ENCODE results near the gene TAF1.
A peak's percentile ranks its signal among the peaks of the same experiment; 100 is the strongest.

TAF1 gene

GRCh38 chrX:71514367-71515037 is 148.3 kb downstream of the TAF1 start:
- Histone ChIP-seq H3K9me3 (ENCODE audit: severe bottlenecking) (no peaks in the 10 kb centered on the region), H3K27ac (ENCODE audit: poor library complexity, severe bottlenecking) (no peak overlapping the region), H3K27me3 (ENCODE audit: insufficient read depth, poor library complexity, severe bottlenecking) (no peaks in the 10 kb centered on the region), H3K36me3 (ENCODE audit: low read depth) (no peaks in the 10 kb centered on the region), H3K4me1 (ENCODE audit: insufficient read depth, poor library complexity, severe bottlenecking) (no peaks in the 10 kb centered on the region), H3K4me3 (ENCODE audit: severe bottlenecking) (no peak overlapping the region)
- TF ChIP-seq CTCF (IDR thresholded peaks at IDR 0.05; ENCODE audit: poor library complexity, severe bottlenecking) = no peak
- DNase-seq (ENCODE audit: low spot score) (no peak), ATAC-seq (ENCODE audit: low read depth) (no peak)

- DNase-seq (ENCODE audit: low spot score) (no peak), ATAC-seq (ENCODE audit: low read depth) (0 out of 3 replicates have a peak, but pooled peaks have one; percentile 10)
- no peaks in the 10 kb centered on the region for H3K9me3 ChIP-seq (ENCODE audit: severe bottlenecking)
- no peak overlapping the region for H3K27ac ChIP-seq (ENCODE audit: poor library complexity, severe bottlenecking)
- no peaks in the 10 kb centered on the region for H3K4me1 ChIP-seq (ENCODE audit: insufficient read depth, poor library complexity, severe bottlenecking)
- no peak for TF ChIP-seq CTCF (IDR thresholded peaks at IDR 0.05; ENCODE audit: poor library complexity, severe bottlenecking)
- H3K4me3 ChIP-seq (ENCODE audit: severe bottlenecking) = no peak overlapping the region
- no peaks in the 10 kb centered on the region for H3K27me3 ChIP-seq (ENCODE audit: insufficient read depth, poor library complexity, severe bottlenecking)
- H3K36me3 ChIP-seq (ENCODE audit: low read depth) = no peaks in the 10 kb centered on the region
These were observed 148.9 kb downstream of the TAF1 start for GRCh38 chrX:71515038-71515396.
